D721Med (cell line): Measurements from ENCODE around the gene SSTR5.

Experiments used
- DNase-seq: peaks from one replicate; pipeline ENCODE4 v3.0.0; 2011; ENCODE audit warnings: low spot score; ENCODE audit not compliant: insufficient read length
- FAIRE-seq: peaks from 2 replicates; lab custom pipeline; 2011; peaks lifted over from hg19 to GRCh38; lab: Jason Lieb, UNC
- CTCF ChIP-seq: IDR thresholded peaks from 2 replicates; pipeline ENCODE4 v1.5.1; 2012; ENCODE audit warnings: mild to moderate bottlenecking, control low read depth; ENCODE audit not compliant: insufficient read depth; ENCODE audit errors: missing control alignments

SSTR5 gene

GRCh38 chr16:1099189-1100083 is 26.9 kb downstream of the SSTR5 start:
- no peak for DNase-seq
- FAIRE-seq, result no peak
- TF ChIP-seq CTCF, result no peak

GRCh38 chr16:1100084-1100800 is 27.7 kb downstream of the SSTR5 start:
- FAIRE-seq (no peak), DNase-seq (no peak)
- TF ChIP-seq CTCF, result no peak

GRCh38 chr16:1101133-1101532 is 28.6 kb downstream of the SSTR5 start:
- FAIRE-seq (no peak), DNase-seq (no peak)
- TF ChIP-seq CTCF, result no peak

- no peak for TF ChIP-seq CTCF
- DNase-seq (no peak), FAIRE-seq (no peak)
These were observed 29.2 kb downstream of the SSTR5 start for GRCh38 chr16:1101573-1102332.

- no peak for TF ChIP-seq CTCF
- FAIRE-seq (no peak), DNase-seq (no peak)
These were observed 29.8 kb downstream of the SSTR5 start for GRCh38 chr16:1102333-1102700.

GRCh38 chr16:1102921-1103635 is 30.5 kb downstream of the SSTR5 start:
- no peak for FAIRE-seq
- DNase-seq, result peak; percentile 90
- TF ChIP-seq CTCF, result peak; percentile 60
